ENCODE results near the gene TWIST1. TPM values are rescaled to one million over a fixed set of nuclear protein-coding genes. Genes with fewer than 3 reads are reported as not detected.

The TWIST1 gene
- not detected for total RNA-seq

DNA sequence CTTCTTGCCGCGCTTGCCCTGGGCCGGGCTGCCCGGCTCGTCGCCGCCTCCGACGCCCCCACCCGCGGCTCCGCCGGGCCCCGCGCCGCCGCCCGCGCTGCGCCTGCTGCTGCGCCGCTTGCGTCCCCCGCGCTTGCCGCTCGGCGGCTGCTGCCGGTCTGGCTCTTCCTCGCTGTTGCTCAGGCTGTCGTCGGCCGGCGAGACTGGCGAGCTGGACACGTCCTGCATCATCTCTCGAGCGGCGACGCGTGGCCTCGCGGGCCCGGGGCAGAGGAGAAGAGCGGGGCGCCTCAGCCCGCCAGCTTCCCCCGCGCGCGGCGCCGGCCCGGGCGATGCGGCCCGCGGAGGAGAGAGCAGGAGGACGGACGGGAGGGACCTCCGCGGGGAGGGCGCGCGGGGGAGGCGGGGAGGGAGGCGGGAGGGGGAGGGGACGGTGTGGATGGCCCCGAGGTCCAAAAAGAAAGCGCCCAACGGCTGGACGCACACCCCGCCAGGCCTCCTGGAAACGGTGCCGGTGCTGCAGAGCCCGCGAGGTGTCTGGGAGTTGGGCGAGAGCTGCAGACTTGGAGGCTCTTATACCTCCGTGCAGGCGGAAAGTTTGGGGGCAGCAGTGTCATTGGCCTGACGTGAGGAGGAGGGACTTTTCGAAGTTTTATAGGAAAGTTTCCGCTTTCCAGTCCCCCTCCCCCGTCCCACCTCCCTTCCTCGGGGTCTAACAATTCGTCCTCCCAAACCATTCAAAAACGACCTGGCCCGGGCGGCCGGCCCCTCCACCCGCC lies at the start of gene TWIST1:
Gene TWIST1, minus strand, starts transcription at position 546 of the 779 bp plus-strand sequence. Its CDS starts 315 bp downstream, at position 231.
- no peak for DNase-seq

DNA sequence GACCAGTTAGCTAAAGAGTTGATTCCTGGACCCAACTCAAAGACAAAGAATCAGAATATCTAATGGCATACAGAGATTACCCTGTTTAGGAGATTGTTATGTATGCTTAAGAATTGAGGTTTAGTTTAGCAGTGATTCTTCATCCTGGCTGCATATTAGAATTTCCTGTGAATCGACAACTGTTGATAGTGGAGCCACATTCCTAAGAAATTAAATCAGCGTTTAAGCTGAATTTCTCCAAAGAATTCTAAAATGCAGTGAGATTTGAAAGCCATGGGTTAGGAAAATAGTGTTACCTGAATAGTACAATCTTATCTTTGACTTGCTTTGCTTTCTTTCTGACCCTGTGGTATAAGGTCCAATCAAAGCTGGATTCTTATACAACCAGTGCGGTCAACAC lies 44.2 kb upstream of the TWIST1 start:
- DNase-seq = no peak

DNA sequence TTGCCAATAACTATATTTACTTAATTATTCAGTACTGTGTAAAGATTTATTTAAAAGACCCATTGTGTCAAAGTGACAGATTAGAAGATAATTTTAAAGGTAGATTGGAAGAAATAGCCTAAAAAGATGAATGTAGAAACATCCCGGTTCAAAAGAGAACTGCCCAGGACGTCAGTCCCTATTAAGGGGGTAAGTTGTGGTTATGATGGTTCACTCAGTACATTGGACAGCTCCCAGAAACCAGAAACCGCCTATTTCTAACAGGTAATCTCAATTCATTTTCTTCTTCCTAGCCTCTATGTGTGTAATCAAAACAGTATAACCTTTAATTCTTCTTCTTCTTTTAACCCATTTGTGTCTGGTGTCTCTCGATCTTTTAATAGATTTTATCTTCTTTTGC lies 29.3 kb upstream of the TWIST1 start:
- no peak for DNase-seq

DNA sequence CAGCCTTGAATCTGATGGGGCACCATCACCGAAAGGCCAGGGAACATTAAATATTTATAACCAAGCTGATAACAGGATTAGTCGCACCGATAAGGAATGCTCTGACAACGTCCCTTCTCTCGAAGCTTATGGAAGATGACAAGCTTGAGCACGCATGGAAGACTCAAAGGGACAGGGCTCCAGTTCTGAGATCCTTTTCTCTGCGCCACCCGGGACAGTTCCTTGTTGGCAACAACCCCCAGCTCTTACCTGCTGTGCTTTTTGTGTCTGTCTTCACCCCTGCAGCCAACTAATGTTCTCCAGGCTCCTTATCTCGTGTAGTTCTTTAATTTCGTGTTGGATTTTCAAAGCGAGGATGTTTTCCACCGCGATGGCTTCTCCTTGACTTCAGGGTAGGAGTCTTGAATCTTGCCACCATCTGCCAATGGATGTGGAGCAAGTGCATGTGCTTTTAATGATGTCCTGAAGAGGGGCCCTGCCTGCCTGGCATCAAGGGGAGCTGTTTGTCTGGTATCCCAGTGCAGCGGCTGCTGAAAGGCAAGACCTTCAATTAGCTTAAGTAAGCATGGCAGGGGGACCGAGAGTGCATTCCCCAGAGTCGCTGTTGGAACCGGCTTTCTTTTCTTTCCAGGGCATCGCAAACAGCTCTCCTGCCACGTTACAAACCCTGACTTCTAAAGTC lies 28.1 kb upstream of the TWIST1 start:
- DNase-seq = no peak

DNA sequence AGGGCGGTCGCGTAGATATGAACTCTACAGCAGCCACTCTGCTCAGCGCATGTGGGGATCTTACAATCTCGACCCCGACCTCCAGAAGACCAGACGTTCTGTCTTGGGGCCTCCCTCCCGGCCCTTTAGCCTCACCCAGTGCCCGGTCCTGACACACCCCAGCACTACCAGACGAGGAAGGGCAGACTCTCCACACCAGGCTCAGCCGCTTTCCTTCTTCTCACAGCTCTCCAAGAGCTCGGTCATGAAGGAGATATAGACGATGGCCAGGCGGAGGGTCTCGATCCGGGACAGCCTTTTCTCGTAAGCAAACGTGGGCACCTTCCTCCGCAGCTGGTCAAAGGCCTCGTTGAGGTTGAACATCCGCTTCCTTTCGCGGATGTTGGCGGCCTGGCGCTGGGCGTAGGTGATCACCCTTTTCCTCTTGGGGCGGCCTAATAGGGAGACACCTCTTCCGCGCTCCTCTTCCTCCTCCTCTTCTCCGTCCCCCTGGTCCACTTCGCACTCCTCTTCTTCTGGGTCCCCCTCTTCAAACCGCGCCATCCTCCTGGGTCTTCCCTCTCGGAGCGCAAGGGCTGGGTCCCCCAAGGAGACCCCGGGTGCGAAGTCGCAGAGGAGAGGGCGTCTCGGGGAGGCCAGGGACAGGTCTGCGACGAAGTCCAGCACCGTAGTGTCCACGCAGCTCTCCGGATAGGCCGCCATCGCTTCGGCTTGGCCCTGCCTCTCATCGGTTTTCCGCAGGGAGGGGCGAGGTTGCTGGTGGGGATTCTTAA lies 27.4 kb upstream of the TWIST1 start, which contains the start of gene FERD3L:
Gene FERD3L, minus strand, starts transcription at position 761 of the 773 bp plus-strand sequence. Its CDS starts 59 bp downstream, at position 702.
- no peak for DNase-seq

DNA sequence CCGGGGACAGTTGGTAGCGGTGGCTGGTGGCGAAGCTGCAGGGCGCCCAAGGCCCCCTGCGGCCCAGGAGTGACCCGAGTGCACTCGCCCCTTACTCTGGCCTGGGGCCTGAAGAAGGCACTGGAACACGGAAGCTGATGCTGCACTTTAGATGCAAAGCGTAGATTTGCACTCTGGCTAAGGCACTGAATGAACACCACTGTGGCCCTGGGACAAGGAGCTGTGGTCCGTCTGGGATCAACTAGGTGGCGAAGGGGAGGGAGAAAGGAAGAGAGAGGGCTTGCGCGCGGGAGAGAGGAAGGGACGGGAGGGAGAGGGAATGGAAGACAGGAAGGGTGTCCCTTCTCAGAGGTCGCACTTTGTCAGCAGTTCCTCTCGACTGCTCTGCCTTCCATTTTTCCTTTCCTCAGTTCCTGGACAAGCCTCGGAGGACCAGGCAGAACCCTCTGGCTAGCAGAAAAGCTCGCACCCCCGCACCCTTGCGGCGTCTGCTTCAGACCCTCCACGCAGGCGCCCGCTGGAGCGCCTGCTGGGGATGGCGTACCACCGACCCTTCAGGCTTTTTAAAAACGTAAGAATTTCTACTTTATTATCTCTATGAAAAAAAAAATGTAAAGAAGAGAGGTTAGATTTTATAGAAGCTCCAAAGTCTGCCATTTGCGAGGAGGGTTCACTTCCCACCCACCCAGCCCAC lies 26.6 kb upstream of the TWIST1 start:
- no peak for DNase-seq

DNA sequence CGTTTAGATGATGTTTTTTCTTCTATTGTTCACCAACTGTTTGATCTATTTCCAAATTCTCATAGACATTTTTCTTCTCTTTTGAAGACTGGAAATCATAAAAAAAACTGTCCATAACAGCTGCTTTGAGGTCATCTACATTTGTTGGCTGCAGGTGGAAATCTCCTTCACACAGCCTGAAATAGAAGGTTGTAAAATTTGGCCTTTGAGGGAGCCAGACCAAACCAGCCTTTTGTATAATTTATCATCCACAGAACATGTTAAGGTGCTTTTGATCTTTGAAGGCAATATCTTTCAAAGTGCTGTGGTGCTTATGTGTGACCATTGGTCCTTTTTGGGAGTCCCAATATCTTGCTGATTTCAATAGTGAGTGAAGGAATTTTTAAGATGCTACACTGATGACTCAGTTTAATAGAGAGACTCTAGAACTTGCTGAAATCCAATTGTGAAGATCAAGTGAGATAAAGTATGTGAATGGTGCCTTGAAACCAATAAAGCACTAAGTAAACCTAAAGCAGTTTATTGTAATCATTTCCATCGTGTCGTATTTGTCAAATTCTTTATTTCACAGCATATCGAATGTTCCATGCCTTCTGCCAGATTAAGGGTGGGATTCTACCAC lies 22.4 kb upstream of the TWIST1 start:
- DNase-seq = no peak

DNA sequence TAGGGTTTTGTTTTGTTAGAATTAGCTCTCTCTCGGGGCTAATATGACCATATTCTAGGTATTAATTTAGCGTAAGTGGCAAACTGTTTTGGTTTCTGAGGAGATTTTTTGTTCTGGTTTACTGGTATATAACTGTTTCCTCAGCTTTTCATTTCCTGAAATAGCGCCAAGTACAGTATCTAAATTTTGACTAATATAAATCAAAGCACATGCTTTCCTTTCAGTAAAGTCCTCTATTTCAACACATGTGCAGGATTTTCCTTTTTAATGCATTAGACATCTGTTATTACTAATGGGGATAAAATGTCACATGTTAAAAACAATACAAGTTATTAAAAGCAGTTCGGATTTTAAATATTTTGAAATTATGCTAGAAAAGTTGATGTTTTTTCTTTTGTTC lies 16.4 kb upstream of the TWIST1 start:
- DNase-seq = no peak

DNA sequence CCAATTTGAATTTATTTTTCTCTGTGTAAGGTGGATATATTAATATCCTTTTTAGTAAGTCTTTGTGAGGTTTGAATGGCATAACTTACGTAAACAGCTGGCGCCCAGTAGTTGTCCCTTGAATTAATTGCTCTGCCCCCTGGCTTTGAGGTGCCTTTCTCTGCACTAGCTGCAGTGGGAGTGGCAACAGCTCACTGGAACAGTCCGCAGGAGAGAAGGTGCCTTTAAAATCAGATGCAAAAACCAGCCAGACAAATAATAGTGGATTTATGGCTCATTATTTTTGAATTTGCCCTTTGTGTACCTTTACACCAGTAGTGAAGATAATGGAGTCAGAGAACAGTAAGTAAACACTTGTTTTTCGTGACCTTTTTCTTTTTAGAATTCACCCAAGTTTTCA lies 16.0 kb upstream of the TWIST1 start:
- no peak for DNase-seq

DNA sequence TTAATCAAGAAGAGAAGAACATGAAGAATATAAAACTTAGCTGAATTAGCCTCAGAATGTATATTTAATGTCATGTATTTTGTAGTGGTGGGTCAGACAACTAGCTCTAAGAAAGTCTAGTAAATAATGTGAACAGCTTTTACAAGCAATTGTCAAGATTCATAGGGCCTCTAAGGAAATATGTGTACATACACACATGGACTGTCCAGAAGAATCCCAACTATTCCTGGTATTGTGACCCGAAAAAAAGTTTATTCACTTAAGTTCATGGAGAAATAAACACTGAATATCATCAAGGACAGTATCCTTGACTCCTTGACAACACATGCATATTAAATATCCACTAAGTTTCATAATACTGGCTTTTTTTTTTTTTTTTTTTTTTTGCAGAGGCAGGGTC lies 11.4 kb upstream of the TWIST1 start:
- no peak for DNase-seq

DNA sequence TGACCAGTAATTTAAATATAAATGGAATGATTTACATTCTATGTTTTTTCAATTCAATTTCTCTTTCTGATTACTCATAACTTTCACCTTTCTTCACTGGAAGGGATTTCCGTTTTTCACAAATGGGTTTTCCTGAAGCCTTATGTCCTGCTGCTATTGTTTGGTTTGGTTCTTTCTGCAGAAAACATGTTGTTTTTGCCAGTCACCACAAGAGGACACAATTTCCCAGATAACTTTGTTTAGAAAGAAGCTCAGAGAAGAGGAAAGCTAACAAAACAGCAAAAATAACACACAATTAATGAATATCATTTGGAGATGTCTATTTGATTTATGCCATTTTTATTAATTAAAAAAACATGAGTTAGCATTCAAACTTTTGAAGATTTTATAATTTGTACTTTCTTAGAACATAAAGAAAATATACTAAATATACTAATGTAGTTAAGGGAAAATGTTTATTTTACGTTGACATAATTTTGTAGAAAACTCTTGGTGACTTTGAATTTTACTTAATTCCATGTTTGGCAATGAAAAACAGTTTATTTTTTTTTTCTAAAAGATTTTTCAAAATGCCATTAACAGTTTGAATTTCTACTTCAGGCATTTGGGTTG lies 4.6 kb upstream of the TWIST1 start:
- DNase-seq = no peak

DNA sequence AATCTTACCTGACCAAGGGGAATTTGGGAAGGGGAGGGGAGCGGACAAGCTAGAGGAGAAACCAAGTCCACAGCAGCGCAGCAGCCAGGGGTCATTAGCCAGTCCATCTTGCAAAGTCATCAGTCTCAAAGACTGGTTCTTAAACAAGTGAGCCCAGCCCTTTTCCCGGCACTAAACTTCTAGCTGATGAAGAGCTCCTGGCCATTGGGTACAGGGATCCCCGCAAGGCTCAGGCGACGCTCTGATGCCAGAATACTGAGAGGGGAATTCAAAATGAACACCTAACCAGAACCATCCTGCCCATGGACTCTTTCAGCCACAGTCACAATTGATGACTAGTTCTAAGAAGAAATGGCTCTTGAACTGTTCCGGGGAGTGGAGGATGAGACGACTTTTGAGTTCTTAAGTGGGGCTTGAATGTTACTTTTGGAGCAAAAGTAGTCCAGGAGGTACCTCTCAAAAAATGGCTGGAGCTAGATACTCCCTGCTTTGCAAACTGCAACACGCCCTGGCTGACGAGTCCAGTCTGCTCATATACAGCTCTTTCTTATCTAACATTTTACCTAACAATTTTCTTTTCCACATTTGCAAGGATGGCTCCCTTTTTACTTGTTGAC lies 2.5 kb upstream of the TWIST1 start:
- no peak for DNase-seq

DNA sequence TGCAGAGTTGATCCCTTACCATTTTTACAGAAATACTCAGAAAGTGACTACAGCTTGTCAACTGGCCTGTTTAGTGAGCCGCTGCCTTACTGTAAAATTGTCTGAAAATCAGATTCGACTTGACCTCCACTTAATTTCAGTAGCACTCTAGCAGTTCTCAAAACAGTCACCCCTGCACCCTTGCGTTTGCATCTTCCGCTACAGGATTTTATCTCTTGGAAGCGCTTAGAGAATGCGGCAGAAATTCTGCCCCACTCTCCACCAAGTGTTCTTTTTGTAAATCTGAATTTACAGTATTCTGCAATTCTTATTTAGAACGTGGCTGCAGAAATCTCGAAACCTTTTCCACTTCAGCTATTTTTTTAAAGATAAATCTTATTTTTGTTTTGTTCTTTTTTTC lies 1.9 kb upstream of the TWIST1 start:
- DNase-seq = no peak

DNA sequence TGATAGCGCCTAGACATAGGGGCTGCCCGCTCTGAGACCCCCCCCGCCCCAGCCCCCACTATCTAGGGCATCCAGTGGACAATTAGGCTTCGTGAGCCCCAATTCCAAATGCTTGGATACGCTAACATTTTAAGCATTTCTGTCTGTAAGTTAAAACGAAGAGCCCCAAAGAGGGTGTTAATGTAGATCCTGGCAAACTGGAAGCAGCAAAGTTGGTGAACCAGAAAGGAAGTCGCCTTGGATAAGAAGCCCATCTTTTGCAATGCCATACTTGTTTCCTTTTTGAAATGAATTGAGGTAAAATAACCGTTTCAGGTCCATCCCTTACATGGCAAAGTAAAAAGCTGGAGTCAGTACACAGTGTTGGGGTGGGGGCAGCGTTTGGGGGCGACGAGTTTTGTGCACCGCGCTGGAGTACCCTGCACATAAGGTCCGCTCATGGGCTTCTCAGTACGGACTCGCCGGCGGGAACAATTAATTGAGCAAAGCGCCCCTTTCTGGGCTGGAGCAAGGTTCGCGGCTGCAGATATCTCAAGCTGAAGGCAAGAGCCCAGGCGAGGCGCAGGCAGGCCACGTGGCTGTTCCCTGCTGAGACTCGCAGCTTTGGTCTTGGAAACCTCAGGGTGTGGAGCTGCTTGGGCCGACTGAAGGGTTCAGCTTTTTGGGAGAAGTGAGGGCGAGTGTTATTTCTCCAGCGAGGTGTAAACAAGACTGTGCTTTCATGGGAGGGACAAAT lies 1.4 kb upstream of the TWIST1 start:
- no peak for DNase-seq

DNA sequence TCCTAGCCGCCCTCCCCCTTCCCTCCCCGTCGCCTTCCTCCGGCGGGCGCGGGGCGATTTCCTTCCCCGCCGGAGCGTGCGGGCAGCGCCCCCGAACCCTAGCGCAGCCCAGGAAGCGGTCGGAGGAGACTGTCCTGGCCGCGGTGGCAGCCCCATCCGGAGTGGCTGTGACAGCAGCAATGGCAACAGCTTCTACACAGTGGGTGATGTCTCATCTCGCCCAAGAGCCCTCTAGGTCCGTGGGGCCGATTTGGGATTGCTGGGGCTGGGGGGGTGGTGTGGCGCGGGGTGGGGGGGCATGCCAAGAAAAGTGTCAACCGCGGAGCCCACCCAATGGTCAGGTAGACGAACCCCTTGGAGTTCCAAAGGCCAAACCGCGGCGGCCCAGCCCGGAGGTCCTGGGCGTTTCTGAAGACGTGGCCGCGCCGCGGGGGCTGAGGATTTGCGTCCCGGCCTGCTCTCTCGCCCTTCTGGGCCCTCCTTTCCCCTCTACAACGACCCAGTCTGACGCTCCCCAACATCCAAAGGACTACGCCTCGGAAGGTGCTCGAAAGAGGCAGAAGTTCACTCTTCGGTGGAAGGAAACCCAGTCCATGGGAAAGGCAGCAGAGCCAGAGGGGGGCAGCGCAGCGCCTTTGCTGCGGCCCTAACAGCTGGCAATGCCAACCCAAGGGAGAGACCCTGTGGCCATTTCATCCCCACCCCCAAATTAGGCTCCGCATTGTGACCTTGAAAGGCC lies 603 bp upstream of the TWIST1 start:
- DNase-seq = no peak

DNA sequence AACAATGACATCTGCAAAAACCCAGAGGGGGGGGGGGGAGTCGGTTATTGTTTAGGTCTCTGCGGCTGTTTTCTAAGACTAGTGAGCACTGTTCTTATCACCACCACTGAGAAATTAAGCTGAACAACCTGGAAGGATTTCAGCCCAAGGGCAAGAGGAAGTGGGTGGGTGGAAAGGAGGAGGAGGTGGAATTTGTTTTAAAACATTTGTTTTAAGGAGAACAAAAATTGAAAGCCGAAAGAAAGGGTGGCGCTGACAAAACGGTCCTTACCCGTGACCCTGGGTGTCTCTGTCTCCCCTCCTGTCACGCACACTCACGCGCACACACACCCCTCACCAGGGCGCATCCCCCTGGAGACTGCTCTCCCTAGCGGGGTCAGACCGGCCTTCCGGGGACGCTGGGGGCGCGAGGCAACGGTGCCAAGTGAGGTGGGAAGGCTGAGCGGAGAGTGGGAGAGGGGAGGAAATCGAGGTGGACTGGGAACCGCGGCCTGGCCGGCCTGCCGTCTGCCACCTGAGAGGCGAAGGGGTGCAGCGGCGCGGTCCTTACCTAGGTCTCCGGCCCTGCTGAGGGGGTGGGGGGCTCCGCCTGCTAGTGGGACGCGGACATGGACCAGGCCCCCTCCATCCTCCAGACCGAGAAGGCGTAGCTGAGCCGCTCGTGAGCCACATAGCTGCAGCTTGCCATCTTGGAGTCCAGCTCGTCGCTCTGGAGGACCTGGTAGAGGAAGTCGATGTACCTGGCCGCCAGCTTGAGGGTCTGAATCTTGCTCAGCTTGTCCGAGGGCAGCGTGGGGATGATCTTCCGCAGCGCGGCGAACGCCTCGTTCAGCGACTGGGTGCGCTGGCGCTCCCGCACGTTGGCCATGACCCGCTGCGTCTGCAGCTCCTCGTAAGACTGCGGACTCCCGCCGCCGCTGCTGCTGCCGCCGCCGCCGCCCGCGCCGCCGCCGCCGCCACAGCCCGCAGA lies 1.0 kb downstream of the TWIST1 start:
- no peak for DNase-seq

DNA sequence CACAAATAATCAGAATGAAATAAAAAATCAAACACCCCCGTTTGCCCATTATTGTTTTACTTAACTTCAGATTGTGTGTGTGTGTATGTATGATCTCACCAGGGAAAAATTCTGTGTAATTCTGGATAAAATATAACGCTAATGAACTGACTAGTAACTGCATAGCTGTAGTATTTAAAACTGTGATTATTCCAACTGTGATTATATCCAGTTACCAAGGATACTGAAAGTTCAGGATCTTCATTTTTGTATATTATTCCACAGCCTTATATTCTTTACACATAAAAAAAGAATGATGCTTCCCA lies 2.9 kb downstream of the TWIST1 start:
- DNase-seq = no peak

DNA sequence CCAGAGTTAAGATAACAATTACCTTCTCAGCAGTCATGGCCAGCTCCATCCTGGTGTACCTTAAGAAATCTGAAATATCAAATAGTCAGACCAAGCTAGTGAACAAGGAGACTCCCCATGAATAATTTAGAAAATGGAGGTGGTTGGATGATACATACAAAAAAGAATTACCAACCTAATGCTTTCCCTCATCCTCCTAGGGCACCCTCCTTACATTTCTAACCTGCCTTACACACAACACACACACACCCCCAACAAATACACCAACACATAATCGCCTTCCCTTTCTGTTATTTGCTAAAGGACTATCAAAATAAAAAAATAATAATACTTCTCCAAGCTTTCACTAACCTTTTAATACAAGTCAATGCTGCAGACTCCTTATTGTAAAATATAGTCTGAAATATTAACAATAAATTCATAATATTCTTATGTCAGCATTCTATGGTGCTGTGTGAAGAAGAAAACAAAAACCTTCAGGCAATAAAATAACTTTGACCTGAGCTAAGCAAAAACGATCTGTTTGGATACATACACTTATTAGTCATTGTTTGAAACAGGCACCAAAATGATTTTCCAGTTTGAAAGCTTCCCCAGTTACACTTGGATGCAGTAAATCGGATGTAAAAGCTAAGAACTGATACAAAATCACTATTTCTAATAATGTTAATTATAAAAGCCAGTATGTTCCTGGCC lies 3.4 kb downstream of the TWIST1 start:
- no peak for DNase-seq

DNA sequence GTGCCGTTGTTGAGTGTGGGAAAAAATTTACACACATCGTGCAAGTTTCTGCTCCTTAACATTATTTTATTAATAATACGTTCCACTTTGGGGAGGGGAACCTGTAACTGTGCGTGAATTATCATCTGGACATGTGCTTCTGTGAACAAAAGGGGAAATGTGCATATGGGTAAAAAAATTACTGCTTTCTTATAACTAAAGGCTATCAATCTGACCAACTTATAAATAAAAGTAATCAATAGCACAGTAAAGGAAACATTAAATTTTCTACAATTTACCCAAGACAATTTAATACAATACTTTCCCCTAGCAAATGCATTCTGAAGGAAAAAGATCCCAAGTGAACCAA lies 4.5 kb downstream of the TWIST1 start:
- no peak for DNase-seq
